Activated T-helper 17 cell treated with anti-CD3 and anti-CD28 coated beads, Interleukin-2, amount 50 U/mL, for 72 hours (primary cell): ENCODE results near the gene CHD9NB. TPM values are rescaled to one million over a fixed set of nuclear protein-coding genes. Genes with fewer than 3 reads are reported as not detected.

Experiments used
- total RNA-seq, 2 donors: library from RNA; stranded (reverse); gene quantifications; one replicate each; pipeline ENCODE4 v1.2.3, GENCODE V29; 2022

Gene CHD9NB
- total RNA-seq, 2 donors from 2014 or later = 1.4 to 2.0 TPM

Other genes starting within 250 kb of the CHD9NB start
- 10 to 100 TPM; 16.0 to 19.5 TPM for gene CHD9, start 2.1 kb upstream of the CHD9NB start, total RNA-seq